SK-N-SH (cell line): ENCODE results near the gene ERLIN1.

Experiments
- EP300 ChIP-seq, 2 experiments: IDR thresholded peaks; 2 replicates each; pipeline versions ENCODE4 v1.4.0 to v1.6.1; 2012; ENCODE audit warnings: borderline replicate concordance in 1 of 2, low read depth in 1 of 2, low read length in 1 of 2
- EZH2phosphoT487 ChIP-seq: fragments of 200-600 bp; sonication (generic); IDR thresholded peaks from 2 replicates; pipeline ENCODE4 v1.6.1; 2017; ENCODE audit warnings: low read depth, mixed run types, mild to moderate bottlenecking, antibody characterized with exemption, moderate library complexity, borderline replicate concordance
- GATA2 ChIP-seq: sonication (generic); formaldehyde crosslinking; IDR thresholded peaks from 2 replicates; pipeline ENCODE4 v1.5.0; 2020; ENCODE audit warnings: mild to moderate bottlenecking, missing genetic modification reagents
- POLR2AphosphoS5 ChIP-seq: IDR thresholded peaks from 2 replicates; pipeline ENCODE4 v1.6.1; 2012; ENCODE audit warnings: low read depth, low read length
- RAD21 ChIP-seq: IDR thresholded peaks from 2 replicates; pipeline ENCODE4 v1.6.1; 2012; ENCODE audit warnings: mild to moderate bottlenecking, low read length
- TEAD4 ChIP-seq: IDR thresholded peaks from 2 replicates; pipeline ENCODE4 v1.4.0; 2012; ENCODE audit warnings: mild to moderate bottlenecking, borderline replicate concordance; ENCODE audit not compliant: insufficient read depth
- TF ChIP-seq, protein P1 (sequence below): fragments of 150-350 bp; IDR thresholded peaks from 2 replicates; pipeline ENCODE4 v1.6.1; 2017; ENCODE audit warnings: antibody characterized with exemption, low read length, low read depth, borderline replicate concordance
- TF ChIP-seq, protein P2 (sequence below): fragments of 200-600 bp; sonication (generic); IDR thresholded peaks from 2 replicates; pipeline ENCODE4 v1.6.1; 2017; ENCODE audit warnings: antibody characterized with exemption, mild to moderate bottlenecking, moderate library complexity
- TF ChIP-seq, protein P3 (sequence below): IDR thresholded peaks from 2 replicates; pipeline ENCODE4 v1.4.0; 2012; ENCODE audit warnings: low read depth, borderline replicate concordance

DNA sequence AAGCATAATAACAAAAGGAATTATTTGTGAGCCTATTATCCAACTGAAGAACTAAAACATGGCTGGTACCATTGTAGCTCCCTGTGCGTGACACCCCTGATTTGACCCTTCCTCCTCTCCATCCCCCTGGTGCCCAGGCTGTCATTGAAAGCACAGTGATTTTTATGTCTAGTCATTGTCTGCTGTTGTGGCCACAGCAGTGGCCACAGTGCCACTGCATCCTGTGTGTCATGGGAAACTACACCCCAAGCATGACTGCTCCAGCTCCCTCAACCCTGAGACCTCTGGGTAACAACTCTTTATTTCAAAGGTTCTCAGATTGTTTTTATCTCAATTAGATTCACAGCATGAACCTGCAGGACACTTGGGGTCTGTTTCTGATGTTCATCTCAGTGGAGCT is 52.0 kb downstream of the ERLIN1 start:
- no peak for TF ChIP-seq GATA2 (CRISPR knock-in tag)
- TF ChIP-seq, protein P1, sequence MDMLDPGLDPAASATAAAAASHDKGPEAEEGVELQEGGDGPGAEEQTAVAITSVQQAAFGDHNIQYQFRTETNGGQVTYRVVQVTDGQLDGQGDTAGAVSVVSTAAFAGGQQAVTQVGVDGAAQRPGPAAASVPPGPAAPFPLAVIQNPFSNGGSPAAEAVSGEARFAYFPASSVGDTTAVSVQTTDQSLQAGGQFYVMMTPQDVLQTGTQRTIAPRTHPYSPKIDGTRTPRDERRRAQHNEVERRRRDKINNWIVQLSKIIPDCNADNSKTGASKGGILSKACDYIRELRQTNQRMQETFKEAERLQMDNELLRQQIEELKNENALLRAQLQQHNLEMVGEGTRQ, result no peak
- TF ChIP-seq, protein P2, sequence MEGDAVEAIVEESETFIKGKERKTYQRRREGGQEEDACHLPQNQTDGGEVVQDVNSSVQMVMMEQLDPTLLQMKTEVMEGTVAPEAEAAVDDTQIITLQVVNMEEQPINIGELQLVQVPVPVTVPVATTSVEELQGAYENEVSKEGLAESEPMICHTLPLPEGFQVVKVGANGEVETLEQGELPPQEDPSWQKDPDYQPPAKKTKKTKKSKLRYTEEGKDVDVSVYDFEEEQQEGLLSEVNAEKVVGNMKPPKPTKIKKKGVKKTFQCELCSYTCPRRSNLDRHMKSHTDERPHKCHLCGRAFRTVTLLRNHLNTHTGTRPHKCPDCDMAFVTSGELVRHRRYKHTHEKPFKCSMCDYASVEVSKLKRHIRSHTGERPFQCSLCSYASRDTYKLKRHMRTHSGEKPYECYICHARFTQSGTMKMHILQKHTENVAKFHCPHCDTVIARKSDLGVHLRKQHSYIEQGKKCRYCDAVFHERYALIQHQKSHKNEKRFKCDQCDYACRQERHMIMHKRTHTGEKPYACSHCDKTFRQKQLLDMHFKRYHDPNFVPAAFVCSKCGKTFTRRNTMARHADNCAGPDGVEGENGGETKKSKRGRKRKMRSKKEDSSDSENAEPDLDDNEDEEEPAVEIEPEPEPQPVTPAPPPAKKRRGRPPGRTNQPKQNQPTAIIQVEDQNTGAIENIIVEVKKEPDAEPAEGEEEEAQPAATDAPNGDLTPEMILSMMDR, result no peak
- TF ChIP-seq, protein P3, sequence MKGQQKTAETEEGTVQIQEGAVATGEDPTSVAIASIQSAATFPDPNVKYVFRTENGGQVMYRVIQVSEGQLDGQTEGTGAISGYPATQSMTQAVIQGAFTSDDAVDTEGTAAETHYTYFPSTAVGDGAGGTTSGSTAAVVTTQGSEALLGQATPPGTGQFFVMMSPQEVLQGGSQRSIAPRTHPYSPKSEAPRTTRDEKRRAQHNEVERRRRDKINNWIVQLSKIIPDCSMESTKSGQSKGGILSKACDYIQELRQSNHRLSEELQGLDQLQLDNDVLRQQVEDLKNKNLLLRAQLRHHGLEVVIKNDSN, result no peak
- no peak for TF ChIP-seq EP300 (IDR thresholded peaks at IDR 0.05; ENCODE audit: borderline replicate concordance in 1 of 2, low read depth in 1 of 2, low read length in 1 of 2)
- TF ChIP-seq TEAD4, result no peak
- TF ChIP-seq POLR2AphosphoS5, result no peak
- TF ChIP-seq RAD21, result no peak
- TF ChIP-seq EZH2phosphoT487, result no peak
